GM04503 (cell line): ENCODE measurements around the gene ZBTB2.
"Not testable (repeated sequence)": the region's sequence is repeated elsewhere in the genome, so short reads cannot be mapped to it uniquely, and the experiment has no call there.

Experiments used
- DNase-seq: peaks from one replicate; pipeline ENCODE4 v3.0.0-alpha.2; 2012; ENCODE audit warnings: low read depth

The ZBTB2 gene

GRCh38 chr6:151372164-151372563, 19.2 kb downstream of the ZBTB2 start:
- DNase-seq: no peak

DNA sequence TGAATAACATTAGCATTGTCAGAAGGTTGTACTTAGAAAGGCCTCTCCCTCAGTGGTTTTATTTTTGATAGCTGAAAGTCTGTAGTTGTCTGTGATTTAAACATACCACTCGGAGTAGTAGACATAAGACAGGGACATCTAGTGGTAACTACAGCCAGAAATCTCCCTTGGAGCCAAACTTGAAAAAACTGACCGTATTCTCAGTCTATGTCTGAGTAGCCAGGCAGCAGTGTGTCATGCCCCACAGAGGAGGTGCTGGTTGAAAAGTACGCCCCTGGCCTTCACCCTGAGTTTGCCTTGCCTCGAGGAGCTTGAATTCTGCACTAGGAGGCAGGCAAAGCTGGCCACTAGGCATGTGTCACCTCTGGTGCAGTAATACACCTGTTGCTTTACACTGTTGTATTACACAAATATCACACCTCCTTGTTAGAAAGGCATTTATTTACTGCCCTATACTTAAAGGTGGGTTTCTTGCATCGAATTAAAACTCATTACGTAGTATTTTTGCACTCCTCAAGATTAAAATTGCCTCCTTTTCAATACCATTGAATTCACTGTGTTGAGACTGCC, 20.8 kb downstream of the ZBTB2 start:
- no peak for DNase-seq

GRCh38 chr6:151365233-151365632, 26.1 kb downstream of the ZBTB2 start:
- DNase-seq: no peak

DNA sequence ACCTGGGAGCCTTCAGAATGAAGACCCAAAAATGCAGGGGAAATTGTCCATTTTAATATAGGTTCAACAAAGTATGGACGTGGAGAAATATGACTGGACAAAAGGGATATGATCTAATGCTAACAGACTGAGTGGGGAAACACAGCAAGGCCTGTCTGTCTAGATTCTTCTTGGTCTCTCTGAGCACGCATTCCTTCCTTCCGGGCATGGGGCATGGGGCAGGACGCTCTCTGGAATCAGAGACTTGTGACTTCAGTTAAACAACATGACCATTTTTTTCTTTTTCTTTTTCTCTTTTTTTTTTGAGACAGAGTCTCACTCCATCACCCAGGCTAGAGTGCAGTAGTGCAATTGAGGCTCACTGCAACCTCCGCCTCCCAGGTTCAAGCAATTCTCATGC, 31.9 kb downstream of the ZBTB2 start:
- DNase-seq: no peak

DNA sequence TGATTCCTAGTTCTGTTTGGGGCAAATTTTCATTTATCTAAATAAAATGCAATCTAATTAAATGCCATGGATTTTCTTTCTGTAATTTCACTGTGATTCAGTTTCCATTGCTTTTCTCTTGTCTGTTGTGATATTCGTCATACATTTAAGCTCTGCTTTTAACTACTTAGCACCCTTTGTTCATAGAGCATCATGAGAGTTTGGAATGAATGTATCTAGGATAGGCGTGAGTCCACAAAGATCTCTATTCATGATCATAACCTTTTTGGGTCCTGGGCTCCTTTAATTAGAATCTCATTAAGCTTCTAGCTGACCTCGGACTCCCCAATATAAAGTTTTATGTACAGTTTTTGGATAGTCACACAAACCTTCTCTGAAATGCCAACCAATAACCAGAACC, 32.9 kb downstream of the ZBTB2 start:
- no peak for DNase-seq

GRCh38 chr6:151357758-151358436, 33.5 kb downstream of the ZBTB2 start:
- DNase-seq: no peak

DNA sequence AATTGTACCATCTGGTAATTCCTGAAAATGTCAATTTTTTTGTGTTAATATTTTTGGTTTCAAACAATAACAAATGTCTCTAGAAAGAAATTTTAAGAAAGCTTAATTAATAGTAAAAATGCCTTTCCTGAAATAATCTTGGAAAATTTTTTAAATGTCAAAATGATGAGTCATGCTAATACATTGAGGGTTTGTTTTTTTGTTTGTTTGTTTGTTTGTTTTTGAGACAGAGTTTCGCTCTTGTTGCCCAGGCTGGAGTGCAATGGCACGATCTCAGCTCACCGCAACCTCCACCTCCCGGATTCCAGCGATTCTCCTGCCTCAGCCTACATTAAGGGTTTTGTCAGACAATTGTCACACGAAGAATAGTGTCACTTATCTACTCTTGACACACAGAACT, 34.4 kb downstream of the ZBTB2 start:
- DNase-seq: not testable (repeated sequence)

DNA sequence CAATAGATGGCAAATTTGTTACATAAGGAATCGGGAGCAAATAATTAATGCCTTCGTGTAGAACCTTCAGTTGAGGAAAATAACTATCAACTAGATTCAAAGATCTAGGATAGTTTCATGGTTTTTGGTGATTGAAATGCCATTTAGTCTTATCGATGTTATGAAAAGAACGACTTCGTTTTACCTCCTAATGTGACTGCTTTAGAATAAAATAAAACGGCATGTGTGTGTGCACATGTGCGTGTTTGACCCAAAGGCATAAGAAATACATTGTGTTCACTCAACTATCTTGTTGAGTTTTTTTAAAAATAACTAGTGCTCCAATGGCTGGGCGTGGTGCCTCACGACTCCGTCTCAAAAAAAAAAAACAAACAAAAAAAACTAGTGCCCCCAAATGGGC, 37.6 kb downstream of the ZBTB2 start:
- no peak for DNase-seq

DNA sequence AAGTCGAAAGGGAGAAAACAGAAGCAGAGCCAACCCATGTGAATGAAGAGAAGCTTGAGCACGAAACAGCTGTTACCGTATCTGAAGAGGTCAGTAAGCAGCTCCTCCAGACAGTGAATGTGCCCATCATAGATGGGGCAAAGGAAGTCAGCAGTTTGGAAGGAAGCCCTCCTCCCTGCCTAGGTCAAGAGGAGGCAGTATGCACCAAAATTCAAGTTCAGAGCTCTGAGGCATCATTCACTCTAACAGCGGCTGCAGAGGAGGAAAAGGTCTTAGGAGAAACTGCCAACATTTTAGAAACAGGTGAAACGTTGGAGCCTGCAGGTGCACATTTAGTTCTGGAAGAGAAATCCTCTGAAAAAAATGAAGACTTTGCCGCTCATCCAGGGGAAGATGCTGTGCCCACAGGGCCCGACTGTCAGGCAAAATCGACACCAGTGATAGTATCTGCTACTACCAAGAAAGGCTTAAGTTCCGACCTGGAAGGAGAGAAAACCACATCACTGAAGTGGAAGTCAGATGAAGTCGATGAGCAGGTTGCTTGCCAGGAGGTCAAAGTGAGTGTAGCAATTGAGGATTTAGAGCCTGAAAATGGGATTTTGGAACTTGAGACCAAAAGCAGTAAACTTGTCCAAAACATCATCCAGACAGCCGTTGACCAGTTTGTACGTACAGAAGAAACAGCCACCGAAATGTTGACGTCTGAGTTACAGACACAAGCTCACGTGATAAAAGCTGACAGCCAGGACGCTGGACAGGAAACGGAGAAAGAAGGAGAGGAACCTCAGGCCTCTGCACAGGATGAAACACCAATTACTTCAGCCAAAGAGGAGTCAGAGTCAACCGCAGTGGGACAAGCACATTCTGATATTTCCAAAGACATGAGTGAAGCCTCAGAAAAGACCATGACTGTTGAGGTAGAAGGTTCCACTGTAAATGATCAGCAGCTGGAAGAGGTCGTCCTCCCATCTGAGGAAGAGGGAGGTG, 38.7 kb downstream of the ZBTB2 start:
- DNase-seq: no peak

DNA sequence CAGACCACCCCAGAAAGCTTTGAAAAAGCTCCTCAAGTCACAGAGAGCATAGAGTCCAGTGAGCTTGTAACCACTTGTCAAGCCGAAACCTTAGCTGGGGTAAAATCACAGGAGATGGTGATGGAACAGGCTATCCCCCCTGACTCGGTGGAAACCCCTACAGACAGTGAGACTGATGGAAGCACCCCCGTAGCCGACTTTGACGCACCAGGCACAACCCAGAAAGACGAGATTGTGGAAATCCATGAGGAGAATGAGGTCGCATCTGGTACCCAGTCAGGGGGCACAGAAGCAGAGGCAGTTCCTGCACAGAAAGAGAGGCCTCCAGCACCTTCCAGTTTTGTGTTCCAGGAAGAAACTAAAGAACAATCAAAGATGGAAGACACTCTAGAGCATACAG, 39.6 kb downstream of the ZBTB2 start:
- no peak for DNase-seq

DNA sequence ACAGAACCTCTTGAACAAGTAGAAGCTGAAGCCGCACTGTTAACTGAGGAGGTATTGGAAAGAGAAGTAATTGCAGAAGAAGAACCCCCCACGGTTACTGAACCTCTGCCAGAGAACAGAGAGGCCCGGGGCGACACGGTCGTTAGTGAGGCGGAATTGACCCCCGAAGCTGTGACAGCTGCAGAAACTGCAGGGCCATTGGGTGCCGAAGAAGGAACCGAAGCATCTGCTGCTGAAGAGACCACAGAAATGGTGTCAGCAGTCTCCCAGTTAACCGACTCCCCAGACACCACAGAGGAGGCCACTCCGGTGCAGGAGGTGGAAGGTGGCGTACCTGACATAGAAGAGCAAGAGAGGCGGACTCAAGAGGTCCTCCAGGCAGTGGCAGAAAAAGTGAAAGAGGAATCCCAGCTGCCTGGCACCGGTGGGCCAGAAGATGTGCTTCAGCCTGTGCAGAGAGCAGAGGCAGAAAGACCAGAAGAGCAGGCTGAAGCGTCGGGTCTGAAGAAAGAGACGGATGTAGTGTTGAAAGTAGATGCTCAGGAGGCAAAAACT, 40.1 kb downstream of the ZBTB2 start:
- DNase-seq: no peak

DNA sequence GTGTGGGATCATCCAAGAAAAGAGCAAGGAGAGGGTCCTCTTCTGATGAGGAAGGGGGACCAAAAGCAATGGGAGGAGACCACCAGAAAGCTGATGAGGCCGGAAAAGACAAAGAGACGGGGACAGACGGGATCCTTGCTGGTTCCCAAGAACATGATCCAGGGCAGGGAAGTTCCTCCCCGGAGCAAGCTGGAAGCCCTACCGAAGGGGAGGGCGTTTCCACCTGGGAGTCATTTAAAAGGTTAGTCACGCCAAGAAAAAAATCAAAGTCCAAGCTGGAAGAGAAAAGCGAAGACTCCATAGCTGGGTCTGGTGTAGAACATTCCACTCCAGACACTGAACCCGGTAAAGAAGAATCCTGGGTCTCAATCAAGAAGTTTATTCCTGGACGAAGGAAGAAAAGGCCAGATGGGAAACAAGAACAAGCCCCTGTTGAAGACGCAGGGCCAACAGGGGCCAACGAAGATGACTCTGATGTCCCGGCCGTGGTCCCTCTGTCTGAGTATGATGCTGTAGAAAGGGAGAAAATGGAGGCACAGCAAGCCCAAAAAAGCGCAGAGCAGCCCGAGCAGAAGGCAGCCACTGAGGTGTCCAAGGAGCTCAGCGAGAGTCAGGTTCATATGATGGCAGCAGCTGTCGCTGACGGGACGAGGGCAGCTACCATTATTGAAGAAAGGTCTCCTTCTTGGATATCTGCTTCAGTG, 40.8 kb downstream of the ZBTB2 start:
- no peak for DNase-seq

- DNase-seq: no peak
These were observed 41.6 kb downstream of the ZBTB2 start for GRCh38 chr6:151349651-151350270.

DNA sequence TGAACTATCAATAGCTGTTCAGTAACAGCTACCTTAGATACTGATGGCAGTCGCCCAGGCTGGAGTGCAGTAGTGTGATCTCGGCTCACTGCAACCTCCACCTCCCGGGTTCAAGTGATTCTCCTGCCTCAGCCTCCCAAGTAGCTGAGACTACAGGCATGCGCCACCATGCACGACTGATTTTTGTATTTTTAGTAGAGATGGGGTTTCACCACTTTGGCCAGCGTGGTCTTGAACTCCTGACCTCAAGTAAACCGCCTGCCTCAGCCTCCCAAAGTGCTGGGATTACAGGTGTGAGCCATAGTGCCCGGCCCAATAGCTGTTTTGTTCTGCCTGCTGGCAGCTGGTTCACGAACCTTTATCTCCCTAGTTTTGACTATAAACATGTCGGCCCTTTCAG, 48.6 kb downstream of the ZBTB2 start:
- not testable (repeated sequence) for DNase-seq

GRCh38 chr6:151341476-151342195, 49.7 kb downstream of the ZBTB2 start:
- DNase-seq: no peak

GRCh38 chr6:151340219-151340978, 51.0 kb downstream of the ZBTB2 start:
- no peak for DNase-seq

- no peak for DNase-seq
These were observed 52.0 kb downstream of the ZBTB2 start for GRCh38 chr6:151339369-151339768.

DNA sequence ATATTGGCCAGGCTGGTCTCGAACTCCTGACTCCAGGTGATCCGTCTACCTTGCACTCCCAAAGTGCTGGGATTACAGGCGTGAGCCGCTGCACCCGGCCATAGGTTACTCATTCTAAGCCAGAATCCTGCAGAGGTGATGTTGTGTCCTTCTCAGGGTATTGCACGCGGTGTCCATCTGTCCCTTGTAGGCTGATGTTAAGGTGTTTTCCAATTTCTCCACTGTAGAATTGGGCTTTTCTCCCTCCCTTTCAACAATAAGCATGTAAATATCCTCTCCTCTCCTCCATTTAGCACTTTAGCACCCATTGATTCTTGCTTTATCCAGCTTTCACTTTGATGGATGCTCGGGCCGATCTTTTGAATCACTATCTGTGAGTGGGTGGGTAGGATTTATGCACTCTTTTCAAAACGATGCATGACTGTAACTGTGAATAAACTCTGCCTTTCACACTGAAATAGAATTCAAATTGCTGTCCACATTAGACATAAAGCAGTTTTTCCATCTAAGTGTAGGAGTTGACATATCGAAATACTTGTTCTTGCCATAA, 52.6 kb downstream of the ZBTB2 start:
- DNase-seq: no peak

DNA sequence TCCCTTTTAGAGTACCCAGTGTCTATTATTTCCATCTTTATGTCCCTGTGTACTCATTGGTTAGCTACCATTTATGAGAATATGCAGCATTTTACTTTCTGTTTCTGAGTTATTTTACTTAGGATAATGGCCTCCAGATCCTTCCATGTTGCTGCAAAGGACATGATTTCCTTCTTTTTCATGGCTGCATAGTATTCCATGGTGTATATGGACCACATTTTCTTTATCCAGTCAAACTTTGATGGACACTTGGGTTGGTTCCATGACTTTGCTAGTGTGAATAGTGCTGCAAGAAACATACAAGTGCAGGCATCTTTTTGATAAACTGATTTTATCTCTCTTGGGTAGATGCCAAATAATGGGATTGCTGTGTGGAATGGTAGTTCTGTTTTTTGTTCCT, 55.4 kb downstream of the ZBTB2 start:
- no peak for DNase-seq
